ENCODE data around the gene HS3ST2.

The HS3ST2 gene

DNA sequence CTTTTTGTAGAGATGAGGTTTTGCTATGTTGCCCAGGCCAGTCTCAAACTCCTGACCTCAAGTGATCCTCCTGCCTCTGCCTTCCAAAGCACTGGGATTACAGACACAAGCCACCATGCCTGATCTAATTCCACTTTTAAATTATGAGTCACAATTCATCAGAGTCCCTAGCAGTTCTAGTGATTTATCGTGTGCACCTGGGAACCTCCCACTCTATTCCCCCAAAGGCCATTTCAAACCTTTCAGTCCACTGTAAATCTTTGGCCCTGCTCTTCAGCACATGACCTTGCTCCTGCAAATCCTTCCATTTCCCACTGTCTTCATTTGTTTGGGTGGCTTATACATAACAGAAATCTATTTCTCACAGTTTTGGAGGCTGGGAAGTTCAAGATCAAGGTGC lies 73.0 kb downstream of the HS3ST2 start:
- no peaks in the 10 kb centered on the region for H3K27me3 ChIP-seq
- no peaks in the 10 kb centered on the region for H3K4me1 ChIP-seq
- H3K4me3 ChIP-seq (ENCODE audit: low read depth, low read length), result no peak overlapping the region
- no peaks in the 10 kb centered on the region for H3K36me3 ChIP-seq
- no peak for DNase-seq
- TF ChIP-seq, protein P1, sequence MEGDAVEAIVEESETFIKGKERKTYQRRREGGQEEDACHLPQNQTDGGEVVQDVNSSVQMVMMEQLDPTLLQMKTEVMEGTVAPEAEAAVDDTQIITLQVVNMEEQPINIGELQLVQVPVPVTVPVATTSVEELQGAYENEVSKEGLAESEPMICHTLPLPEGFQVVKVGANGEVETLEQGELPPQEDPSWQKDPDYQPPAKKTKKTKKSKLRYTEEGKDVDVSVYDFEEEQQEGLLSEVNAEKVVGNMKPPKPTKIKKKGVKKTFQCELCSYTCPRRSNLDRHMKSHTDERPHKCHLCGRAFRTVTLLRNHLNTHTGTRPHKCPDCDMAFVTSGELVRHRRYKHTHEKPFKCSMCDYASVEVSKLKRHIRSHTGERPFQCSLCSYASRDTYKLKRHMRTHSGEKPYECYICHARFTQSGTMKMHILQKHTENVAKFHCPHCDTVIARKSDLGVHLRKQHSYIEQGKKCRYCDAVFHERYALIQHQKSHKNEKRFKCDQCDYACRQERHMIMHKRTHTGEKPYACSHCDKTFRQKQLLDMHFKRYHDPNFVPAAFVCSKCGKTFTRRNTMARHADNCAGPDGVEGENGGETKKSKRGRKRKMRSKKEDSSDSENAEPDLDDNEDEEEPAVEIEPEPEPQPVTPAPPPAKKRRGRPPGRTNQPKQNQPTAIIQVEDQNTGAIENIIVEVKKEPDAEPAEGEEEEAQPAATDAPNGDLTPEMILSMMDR (IDR thresholded peaks at IDR 0.05; ENCODE audit: low read depth, low read length), result no peak
- H3K9me3 ChIP-seq, result no peaks in the 10 kb centered on the region

DNA sequence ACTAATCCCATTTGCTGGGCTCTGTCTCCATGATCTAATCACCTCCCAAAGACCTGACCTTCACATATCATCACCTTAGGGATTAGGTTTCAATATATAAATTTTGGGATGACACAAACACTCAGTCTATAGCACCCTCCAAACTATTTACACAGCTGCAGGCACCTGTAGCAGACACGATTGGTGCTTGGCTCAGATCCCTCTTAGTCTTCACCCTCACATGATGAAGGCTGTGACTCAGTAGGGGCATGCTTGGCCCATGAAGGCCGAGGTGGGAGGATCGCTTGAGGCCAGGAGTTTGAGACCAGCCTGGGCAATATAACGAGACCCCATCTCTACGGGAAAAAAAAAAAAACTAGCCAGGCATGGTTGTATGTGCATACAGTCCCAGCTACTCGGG lies 73.5 kb downstream of the HS3ST2 start:
- no peaks in the 10 kb centered on the region for H3K36me3 ChIP-seq
- no peaks in the 10 kb centered on the region for H3K4me1 ChIP-seq
- TF ChIP-seq, protein P1 (IDR thresholded peaks at IDR 0.05; ENCODE audit: low read depth, low read length), result no peak
- H3K4me3 ChIP-seq (ENCODE audit: low read depth, low read length), result no peak overlapping the region
- no peaks in the 10 kb centered on the region for H3K27me3 ChIP-seq
- DNase-seq, result no peak
- H3K9me3 ChIP-seq, result no peaks in the 10 kb centered on the region

DNA sequence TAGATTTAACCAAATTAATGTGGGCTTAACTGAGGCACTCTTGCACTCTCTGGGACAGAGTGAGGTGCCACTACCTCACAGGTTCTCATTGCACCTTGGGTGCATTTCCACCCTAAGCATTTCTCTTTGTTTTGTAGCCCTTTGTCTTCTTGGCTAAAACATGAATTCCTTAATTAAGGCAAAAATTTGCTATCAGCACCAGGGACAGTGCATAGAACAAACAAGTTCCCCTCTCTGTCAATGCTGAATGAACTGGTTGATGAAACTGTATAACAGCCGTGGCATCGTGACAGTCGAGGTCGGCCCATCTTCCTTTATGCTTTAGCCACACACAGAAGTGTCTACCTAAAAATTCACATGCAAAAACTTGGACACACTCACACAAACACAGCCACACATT lies 74.8 kb downstream of the HS3ST2 start:
- no peak for DNase-seq
- Histone ChIP-seq H3K4me3 (ENCODE audit: low read depth, low read length) (no peak overlapping the region), H3K9me3 (no peaks in the 10 kb centered on the region), H3K4me1 (no peaks in the 10 kb centered on the region), H3K27me3 (no peaks in the 10 kb centered on the region), H3K36me3 (no peaks in the 10 kb centered on the region)
- TF ChIP-seq, protein P1 (IDR thresholded peaks at IDR 0.05; ENCODE audit: low read depth, low read length), result no peak

DNA sequence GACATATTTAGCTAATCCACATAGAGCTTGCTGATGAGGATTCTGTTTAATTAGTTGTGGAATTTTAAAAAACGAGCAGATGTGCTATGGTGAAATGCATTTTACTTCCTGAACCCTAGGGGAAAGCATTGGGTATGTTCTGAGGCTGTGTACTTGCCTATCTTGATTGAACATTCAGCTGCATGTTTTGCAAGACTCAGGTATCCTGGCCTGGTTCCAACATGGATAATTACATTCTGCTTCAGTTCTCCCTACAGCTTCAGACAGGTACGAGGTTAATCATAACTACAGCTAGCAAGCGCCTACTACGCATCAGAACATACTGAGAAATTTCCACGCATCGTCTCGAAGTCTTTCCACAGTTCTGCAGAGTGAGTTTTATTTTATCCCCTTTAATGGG lies 77.0 kb downstream of the HS3ST2 start:
- Histone ChIP-seq H3K4me1 (no peaks in the 10 kb centered on the region), H3K36me3 (no peaks in the 10 kb centered on the region), H3K27me3 (no peaks in the 10 kb centered on the region), H3K4me3 (ENCODE audit: low read depth, low read length) (no peak overlapping the region), H3K9me3 (no peaks in the 10 kb centered on the region)
- TF ChIP-seq, protein P1 (IDR thresholded peaks at IDR 0.05; ENCODE audit: low read depth, low read length), result no peak
- DNase-seq, result no peak

DNA sequence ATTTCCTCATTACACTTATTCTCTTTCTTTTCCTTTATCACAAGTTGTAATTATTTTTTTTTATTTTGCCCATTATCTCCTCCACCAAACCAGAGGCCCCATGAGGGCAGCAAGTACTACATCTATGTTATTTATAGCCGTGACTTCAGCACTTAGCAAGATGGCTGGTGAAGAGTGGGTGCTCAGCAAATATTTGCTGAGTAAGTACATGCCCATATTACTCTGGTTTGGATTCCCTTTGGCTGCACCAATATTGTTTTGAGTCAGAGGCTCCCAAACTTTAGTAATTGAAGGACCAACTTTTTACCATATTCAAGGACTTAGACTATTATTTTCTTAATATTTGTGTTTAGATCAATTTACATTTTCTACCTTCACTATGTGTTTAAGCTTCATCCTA lies 83.2 kb downstream of the HS3ST2 start:
- Histone ChIP-seq H3K4me1 (no peaks in the 10 kb centered on the region), H3K27me3 (no peaks in the 10 kb centered on the region), H3K9me3 (no peaks in the 10 kb centered on the region), H3K36me3 (no peaks in the 10 kb centered on the region), H3K4me3 (ENCODE audit: low read depth, low read length) (no peak overlapping the region)
- TF ChIP-seq, protein P1 (IDR thresholded peaks at IDR 0.05; ENCODE audit: low read depth, low read length), result no peak
- DNase-seq, result no peak

DNA sequence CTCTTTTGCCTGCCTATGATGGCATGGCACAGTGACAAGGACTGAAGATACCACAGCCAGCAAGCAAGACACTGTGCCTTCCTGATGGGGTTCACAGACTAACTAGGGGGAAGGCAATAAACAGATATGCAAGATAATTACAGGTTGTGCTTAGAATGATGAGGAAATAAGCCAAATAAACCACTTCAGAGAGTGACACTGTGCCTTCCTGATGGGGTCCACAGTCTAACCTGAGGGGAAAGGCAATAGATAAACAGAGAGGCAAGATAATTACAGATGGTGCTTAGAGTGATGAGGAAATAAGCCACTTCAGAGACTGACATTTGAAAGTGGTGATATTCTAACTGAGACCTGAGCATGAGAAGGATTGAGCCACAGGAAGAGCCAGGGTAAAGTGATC lies 84.2 kb downstream of the HS3ST2 start:
- no peaks in the 10 kb centered on the region for H3K9me3 ChIP-seq
- H3K36me3 ChIP-seq, result no peaks in the 10 kb centered on the region
- no peak overlapping the region for H3K4me3 ChIP-seq (ENCODE audit: low read depth, low read length)
- TF ChIP-seq, protein P1 (IDR thresholded peaks at IDR 0.05; ENCODE audit: low read depth, low read length), result no peak
- H3K27me3 ChIP-seq, result no peaks in the 10 kb centered on the region
- H3K4me1 ChIP-seq, result no peaks in the 10 kb centered on the region
- DNase-seq, result no peak
